Activated naive CD8-positive, alpha-beta T cell treated with anti-CD3 and anti-CD28 coated beads, Interleukin-2, amount 50 U/mL, for 16 hours (primary cell): ENCODE measurements around the gene FANCC.
A peak's percentile ranks its signal among the peaks of the same experiment; 100 is the strongest.

ENCODE experiments used
- DNase-seq: peaks from one replicate; pipeline ENCODE4 v3.0.0-alpha.2; 2020; ENCODE audit warnings: low read depth, low spot score

The FANCC gene

GRCh38 chr9:95143591-95144561 lies 173.6 kb downstream of the FANCC start:
- DNase-seq, result no peak

- DNase-seq, result no peak
Measured at GRCh38 chr9:95142728-95143127, 174.8 kb downstream of the FANCC start.

- no peak for DNase-seq
Measured at GRCh38 chr9:95142315-95142714, 175.2 kb downstream of the FANCC start.

GRCh38 chr9:95140821-95141220 lies 176.7 kb downstream of the FANCC start:
- DNase-seq, result no peak

GRCh38 chr9:95139126-95139525 lies 178.4 kb downstream of the FANCC start:
- DNase-seq, result no peak

GRCh38 chr9:95138474-95138873 lies 179.0 kb downstream of the FANCC start:
- DNase-seq, result no peak

- no peak for DNase-seq
Measured at GRCh38 chr9:95137587-95138145, 179.8 kb downstream of the FANCC start.

- DNase-seq, result no peak
Measured at GRCh38 chr9:95135756-95136155, 181.8 kb downstream of the FANCC start.

GRCh38 chr9:95134457-95134881 lies 183.0 kb downstream of the FANCC start:
- DNase-seq, result no peak

GRCh38 chr9:95133325-95133705 lies 184.2 kb downstream of the FANCC start:
- no peak for DNase-seq

GRCh38 chr9:95132366-95133324 lies 184.9 kb downstream of the FANCC start:
- no peak for DNase-seq

- no peak for DNase-seq
Measured at GRCh38 chr9:95131023-95131943, 186.2 kb downstream of the FANCC start.

GRCh38 chr9:95130484-95130883 lies 187.0 kb downstream of the FANCC start:
- no peak for DNase-seq

GRCh38 chr9:95129476-95130291 lies 187.8 kb downstream of the FANCC start:
- DNase-seq, result no peak

- DNase-seq, result no peak
Measured at GRCh38 chr9:95128177-95128524, 189.4 kb downstream of the FANCC start.

GRCh38 chr9:95127249-95128176 lies 190.0 kb downstream of the FANCC start:
- peak; percentile 25 for DNase-seq

GRCh38 chr9:95126739-95127138 lies 190.8 kb downstream of the FANCC start:
- no peak for DNase-seq

- no peak for DNase-seq
Measured at GRCh38 chr9:95125652-95126051, 191.9 kb downstream of the FANCC start.
